DMS153 treated with DMSO at 0.1 percent for 48 hours (cell line): ENCODE measurements around the gene RPA1.

Experiments
- DNase-seq: peaks from one replicate; lab custom pipeline; 2025; ENCODE audit not compliant: unreplicated experiment; lab: John Stamatoyannopoulos, UW

The RPA1 gene

DNA sequence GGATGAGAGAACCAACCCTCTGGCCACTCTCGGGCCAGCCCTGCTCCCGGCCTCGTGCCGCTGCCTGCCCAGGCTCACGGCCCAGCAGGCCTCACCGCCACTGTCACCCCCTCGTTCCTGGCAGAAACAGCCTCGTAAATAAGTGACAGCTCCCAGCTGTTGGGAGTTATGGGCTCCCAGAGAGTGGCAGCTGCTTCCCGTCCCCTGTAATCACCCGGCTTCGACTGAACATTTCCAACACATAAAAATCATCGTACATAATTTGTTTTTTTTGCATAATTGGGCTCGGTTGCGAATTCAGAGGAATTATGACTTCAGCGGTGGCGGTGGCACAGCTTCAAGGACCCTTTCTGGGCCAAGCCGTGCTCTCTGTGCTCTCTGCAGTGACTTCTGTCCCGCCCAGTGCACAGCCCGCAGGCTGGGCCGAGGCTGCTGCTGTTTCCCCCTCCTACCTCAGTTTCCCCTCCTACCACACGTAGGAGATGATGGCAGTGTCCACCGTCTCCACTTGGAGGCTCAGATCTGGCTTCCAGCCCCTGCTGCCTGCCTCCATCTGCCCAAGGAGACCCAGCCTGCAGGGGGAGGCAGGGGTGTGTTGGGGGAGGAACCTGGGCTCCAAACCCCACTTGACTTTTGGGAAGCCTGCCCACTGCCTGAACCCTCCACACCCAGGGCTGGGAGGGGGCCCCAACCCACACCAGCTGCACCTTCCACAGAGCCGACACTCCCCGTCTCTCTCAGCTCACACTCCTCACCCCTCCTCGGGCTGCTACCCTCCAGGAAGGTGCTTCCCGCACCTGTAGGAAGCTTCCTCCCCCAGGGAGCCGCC is 110.4 kb downstream of the RPA1 start:
- DNase-seq = no peak

DNA sequence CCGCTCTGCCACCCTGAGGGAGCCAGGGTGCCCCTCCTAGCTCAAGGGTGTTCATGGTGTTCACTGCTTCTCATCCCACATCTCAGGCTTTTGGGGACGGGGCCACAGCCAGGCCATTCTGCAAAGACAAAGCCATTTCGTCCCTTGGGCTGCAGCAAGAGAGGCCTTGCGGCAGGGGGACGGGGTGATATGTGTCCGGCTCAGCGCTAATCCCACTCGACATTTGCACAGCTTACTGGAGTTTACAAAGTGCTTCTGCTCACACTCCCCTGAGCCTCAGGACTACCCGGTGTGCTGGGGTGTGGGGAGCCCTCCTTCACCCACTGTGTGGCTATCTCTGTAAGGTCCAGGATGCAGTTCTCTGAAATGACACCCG is 111.0 kb downstream of the RPA1 start:
- no peak for DNase-seq

DNA sequence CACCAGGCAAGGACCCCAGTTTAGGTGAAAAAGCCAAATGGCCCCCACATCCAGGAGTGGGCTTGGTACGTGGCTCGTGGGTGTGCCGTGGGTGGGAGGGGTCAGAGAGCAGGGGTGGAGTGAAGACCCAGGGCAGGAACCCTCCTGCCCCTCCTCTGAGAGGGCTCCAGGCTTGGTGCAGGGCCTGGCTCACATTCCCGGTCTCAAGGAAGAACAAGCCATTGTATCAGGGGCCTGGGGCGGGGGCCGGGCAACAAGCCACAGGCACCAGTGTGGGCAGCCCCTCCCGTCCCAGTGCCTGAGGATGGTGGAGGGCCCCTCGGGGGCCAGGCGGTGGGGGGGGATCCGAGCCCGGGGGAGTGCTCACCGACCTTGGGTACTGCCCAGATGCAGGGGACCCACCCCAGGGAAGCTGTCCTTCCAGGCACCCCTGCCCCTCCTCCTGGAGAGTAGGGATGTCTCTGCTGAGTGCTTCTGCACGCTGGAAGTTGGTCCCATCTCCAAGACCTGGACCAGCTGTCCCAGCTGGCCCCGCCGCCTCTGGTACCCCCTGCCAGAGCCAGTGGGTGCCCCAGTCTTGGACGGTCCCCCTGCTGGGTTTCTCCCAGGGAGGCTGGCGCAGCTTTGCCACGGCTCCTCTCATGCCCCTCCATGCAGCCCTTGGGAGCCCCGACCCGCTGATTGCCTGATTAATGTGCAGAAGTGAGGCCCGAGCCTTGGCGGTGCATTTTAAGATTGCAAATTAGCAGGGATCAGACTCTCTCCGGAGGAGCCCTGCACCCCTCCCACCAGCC is 111.7 kb downstream of the RPA1 start:
- no peak for DNase-seq

DNA sequence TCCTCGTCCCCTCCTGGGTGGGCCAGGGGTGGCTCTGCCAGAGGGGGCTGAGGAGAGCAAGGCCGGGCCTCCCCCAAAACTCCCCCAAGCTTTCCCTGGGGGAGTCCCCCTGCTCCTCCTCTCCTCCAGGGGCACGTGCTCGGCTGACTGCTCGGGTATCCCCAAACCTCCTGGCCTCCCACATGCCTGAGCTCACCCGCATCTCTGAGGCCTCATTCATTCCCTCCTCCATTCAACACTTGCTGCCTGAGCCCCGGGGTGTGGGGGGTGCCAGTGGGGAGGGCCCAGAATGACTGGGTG is 112.2 kb downstream of the RPA1 start:
- DNase-seq = no peak

DNA sequence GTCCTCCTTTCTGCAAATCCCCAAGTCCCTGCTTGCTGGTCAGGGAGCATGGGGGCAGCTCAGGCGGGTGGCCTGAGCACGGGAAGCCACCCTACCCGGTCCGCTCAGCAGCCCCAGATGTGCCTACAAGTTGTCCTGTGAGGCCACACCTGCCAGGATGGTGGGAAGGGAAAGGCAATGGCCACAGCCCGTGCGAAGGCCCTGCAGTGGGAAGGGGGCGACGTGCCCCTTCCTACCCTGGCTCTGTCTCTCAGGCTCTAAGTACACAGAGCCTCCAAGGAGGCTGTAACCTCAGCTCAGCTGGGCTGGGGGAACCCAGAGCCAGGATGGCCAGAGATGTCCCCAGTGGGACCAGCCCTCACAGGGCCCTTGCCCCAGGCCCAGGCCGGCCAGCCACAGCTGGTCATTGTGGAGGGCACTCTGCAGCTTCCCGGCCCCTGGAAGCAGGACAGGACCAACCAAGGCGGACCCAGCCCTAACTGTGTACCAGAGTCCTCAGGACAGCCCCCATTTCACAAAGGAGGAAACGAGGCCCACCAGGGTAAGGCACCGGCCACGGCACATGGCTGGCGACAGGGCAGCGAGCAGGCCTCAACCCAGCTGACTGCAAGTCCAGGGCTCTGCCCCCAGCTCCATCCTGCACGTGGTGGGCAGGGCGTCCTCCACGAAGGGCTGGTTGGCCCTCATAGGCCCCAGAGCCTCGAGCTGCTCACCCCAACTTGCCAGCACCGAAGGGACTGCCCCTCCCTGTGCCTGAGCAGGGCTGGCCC is 113.0 kb downstream of the RPA1 start:
- DNase-seq = no peak

DNA sequence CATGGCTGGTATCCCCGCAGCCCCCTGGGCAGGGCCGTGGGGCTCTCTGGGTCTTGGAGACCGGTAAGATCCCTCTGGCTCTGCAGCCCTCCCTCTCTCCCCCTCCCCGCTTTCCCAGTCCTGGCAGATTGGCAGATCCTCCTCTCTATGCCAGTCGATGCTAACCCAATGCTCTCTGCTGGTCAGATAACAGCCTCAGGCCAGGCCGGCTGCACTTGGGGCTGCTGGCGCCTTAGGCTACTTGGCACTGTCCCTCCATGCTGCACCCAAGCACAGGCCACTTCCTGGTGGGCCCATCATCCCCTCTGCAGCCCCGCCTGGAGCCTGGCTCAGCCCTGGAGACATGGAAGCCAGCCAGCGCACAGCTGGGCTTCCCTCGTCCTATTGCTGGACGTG is 113.6 kb downstream of the RPA1 start:
- DNase-seq = no peak

DNA sequence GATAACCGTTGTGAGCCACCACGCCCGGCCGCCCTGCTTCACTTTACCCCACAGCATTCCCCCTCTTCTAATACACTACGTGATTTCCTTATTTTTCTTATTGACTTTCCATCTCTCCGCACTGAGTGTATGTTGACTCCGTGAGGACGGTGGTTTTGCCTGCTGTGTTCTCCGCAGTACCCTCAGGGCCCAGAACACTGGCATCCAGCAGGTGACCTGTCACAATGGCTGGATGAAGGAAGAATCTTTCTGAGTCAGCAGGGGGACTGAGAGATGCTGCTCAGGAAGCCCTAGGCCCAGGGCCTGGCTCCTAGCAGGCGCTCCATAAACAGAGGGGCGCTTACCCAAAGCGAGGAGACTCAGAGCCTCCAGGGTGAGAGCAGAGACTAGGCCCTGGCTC is 115.8 kb downstream of the RPA1 start:
- no peak for DNase-seq

DNA sequence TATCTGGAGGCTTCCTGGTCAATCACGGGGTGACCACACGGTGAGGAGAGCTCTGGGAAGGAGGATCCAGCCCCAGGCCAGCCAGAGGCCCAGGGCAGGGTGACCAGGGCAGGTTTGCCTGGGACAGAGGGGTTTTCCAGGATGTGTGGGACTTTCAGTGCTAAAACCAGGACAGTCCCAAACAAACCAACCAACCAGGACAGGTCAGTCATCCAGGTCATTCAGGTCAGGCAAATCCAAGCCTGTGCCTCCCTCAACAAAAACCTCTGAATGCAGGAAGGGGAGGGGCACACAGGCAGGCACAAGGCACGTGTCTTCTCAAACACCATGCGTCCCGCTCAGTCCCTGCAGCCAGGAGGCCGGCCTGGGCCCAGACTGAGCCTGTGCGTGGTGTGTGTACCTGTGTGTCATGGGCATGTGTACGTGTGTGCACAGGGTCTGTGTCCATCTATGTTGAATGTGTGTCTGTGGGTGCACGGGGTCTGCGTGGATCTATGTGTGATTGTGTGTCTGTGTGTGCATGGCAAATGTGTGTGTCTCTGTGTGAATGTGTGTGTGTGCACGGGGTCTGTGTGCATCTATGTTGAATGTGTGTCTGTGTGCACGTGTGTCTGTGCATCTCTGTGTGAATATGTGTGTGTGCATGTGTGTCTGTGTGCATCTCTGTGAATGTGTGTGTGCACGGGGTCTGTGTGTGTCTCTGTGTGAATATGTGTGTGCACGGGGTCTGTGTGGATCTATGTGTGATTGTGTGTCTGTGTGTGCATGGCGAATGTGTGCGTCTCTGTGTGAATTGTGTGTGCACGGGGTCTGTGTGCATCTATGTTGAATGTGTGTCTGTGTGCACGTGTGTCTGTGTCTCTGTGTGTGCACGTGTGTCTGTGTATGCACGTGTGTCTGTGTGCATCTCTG is 116.5 kb downstream of the RPA1 start:
- no peak for DNase-seq

DNA sequence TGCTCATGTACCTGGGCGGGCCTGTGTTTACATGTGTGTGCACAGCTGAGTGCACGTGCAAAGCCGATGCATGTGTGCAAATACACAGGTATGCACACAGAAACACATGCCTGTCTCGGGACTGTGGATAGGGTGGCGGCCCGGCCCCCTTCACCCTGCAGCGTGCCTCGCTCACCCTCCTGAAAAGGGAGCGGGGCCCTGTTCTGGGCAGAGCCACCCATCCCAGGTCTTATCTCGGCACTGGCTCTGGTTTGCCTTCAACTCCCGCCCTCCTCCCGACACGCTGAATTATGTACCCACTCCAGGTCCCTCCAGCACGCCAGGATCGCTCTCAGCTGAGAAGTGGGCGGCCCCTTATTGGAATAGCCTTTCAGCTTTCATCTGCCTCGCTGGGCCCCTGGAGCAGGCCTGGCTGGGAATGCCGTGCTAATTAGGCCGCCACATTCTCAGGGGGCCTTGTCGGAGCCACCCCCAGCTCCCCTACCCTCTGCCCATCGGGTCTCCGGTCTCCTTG is 117.5 kb downstream of the RPA1 start:
- DNase-seq = no peak

DNA sequence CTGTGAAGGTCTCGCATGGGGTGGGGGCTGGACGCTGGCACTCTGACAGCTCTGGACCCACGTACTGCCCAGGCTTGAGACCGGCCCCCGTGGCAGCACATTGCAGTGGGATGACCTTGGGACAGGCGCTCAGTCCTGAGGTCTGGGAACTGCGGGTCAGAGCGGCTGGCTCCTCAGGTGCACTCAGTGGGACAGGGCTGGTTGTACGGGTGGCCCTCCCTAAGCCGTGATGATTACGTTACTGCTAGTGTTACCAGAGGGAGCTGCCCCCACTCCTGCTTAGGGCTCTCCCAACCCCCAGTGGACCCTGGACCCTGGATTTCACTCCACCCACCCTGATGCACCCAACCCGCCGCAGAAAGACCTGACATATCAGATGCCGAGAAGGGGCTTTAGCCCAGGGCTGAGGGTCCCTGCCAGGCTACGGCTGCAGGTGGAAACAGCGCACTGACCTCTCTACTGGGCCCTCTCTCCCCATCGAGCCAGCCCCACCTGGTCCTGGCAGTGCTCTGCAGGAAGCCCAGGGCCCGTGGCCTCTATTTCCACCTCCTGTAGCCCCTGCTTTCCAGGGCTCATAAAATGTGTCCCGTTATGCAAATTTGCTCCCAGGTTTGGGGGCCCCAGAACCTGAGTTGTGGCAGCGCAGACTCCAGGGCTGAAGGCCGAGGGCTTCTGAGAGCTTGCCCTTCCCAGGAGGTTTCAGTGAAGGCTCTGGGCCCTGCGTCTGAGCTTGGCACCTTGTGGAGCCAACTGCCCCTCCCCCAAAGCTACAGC is 118.1 kb downstream of the RPA1 start:
- no peak for DNase-seq

DNA sequence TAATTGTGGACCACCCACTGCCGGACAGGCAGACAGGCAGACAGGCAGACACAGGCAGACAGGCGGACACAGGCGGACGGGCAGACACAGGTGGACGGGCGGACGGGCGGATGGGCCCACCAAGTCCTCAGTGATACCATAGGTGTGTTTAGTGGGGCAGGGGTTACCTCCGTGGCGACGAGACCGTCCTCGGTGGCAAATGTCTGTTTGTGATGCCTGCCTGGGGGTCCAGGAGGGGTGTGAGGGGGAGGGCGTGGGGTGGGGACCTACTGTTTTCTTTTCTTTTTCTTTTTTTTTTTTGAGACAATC is 118.7 kb downstream of the RPA1 start:
- DNase-seq = no peak
